GM23248 (cell line): ENCODE measurements around the gene NCKAP5L. TPM values are rescaled to one million over a fixed set of nuclear protein-coding genes. Genes with fewer than 3 reads are reported as not detected.
"Not testable (repeated sequence)": the region's sequence is repeated elsewhere in the genome, so short reads cannot be mapped to it uniquely, and the experiment has no call there.

Experiments
- DNase-seq: peaks from one replicate; pipeline ENCODE4 v3.0.0-alpha.2; 2015
- H2AFZ ChIP-seq: fragments of 200-600 bp; sonication (generic); 2 replicates; pipeline ENCODE4 v1.6.1; 2016; ENCODE audit warnings: antibody characterized with exemption
- H3F3A ChIP-seq: fragments of 200-600 bp; sonication (generic); 2 replicates; pipeline ENCODE4 v1.6.1; 2016; ENCODE audit warnings: mild to moderate bottlenecking, antibody characterized with exemption, mixed run types; ENCODE audit not compliant: insufficient read depth
- H3K27ac ChIP-seq: fragments of 200-600 bp; sonication (generic); 2 replicates; pipeline ENCODE4 v1.5.1; 2016; ENCODE audit warnings: mild to moderate bottlenecking
- H3K27me3 ChIP-seq: fragments of 200-600 bp; sonication (generic); replicated peaks from 2 replicates; pipeline ENCODE4 v1.6.1; 2016; ENCODE audit warnings: mild to moderate bottlenecking; ENCODE audit not compliant: insufficient read depth
- H3K36me3 ChIP-seq: fragments of 200-600 bp; sonication (generic); 2 replicates; pipeline ENCODE4 v1.6.1; 2016; ENCODE audit warnings: low read depth, mild to moderate bottlenecking
- H3K4me1 ChIP-seq: fragments of 200-600 bp; sonication (generic); 2 replicates; pipeline ENCODE4 v1.6.1; 2016; ENCODE audit warnings: mild to moderate bottlenecking; ENCODE audit not compliant: insufficient read depth
- H3K4me2 ChIP-seq: fragments of 200-600 bp; sonication (generic); one replicate; pipeline ENCODE4 v1.6.1; 2016; ENCODE audit warnings: mild to moderate bottlenecking; ENCODE audit not compliant: unreplicated experiment
- H3K4me3 ChIP-seq: fragments of 200-600 bp; sonication (generic); 2 replicates; pipeline ENCODE4 v1.5.1; 2016; ENCODE audit warnings: mild to moderate bottlenecking
- H3K79me2 ChIP-seq: fragments of 200-600 bp; sonication (generic); 2 replicates; pipeline ENCODE4 v1.6.1; 2016; ENCODE audit warnings: mild to moderate bottlenecking; ENCODE audit not compliant: insufficient read depth
- H3K9ac ChIP-seq: fragments of 200-600 bp; sonication (generic); 2 replicates; pipeline ENCODE4 v1.6.1; 2016; ENCODE audit warnings: mild to moderate bottlenecking
- H3K9me2 ChIP-seq: fragments of 200-600 bp; sonication (generic); 2 replicates; pipeline ENCODE4 v1.6.1; 2016; ENCODE audit warnings: mixed run types, mild to moderate bottlenecking, moderate library complexity; ENCODE audit not compliant: insufficient read depth
- H3K9me3 ChIP-seq: fragments of 200-600 bp; sonication (generic); one replicate; pipeline ENCODE4 v1.6.1; 2017; ENCODE audit warnings: low read depth
- H4K20me1 ChIP-seq: fragments of 200-600 bp; sonication (generic); 2 replicates; pipeline ENCODE4 v1.6.0; 2016; ENCODE audit not compliant: insufficient read depth
- EZH2 ChIP-seq: fragments of 200-600 bp; sonication (generic); IDR thresholded peaks from 2 replicates; pipeline ENCODE4 v1.6.1; 2018; ENCODE audit warnings: antibody characterized with exemption, mild to moderate bottlenecking; ENCODE audit not compliant: insufficient read depth, poor library complexity, severe bottlenecking
- EZH2phosphoT487 ChIP-seq: fragments of 200-600 bp; sonication (generic); IDR thresholded peaks from 2 replicates; pipeline ENCODE4 v1.6.1; 2018; ENCODE audit warnings: antibody characterized with exemption, moderate library complexity, mild to moderate bottlenecking, low read depth; ENCODE audit not compliant: insufficient read depth
- WGBS, 2 experiments: methylation state at CpG; one replicate each; pipeline ENCODE4 v1.1.6; 2015 to 2017; ENCODE audit warnings: low lambda C conversion rate in 2 of 2, low coverage in 1 of 2; ENCODE audit errors: missing lambda C conversion rate in 2 of 2; 5-methylcytosine and 5-hydroxymethylcytosine counted together
- in situ Hi-C: fragments of 300-500 bp; cut with MboI; formaldehyde crosslinking; loops from 2 replicates; pipeline ENCODE4 v1.15.0; 2020
- polyA plus RNA-seq: library from polyadenylated mRNA; unstranded; fragments of >200 nt; fragmentation: Nextera tagmentation; extraction: Ambion mirVana; gene quantifications from 2 replicates; pipeline ENCODE4 v1.2.1, GENCODE V29; 2016
- total RNA-seq: library from RNA; depleted of rRNA; stranded (reverse); fragments of >200 nt; shearing (Covaris generic); gene quantifications from 2 replicates; pipeline ENCODE4 v1.2.3, GENCODE V29; 2014

The NCKAP5L gene
- total and polyA plus RNA-seq, 2 experiments from 2014 or later = 14.1 to 28.4 TPM

GRCh38 chr12:49789992-49790391, 38.2 kb downstream of the NCKAP5L start:
- WGBS, 2 experiments = 98 to 100% methylated on average over 3 of the region's 3 CpGs
- in situ Hi-C loops = no loop called here
- H3K36me3 ChIP-seq = peaks cover 22% of the 10 kb centered on the region
- no peaks in the 10 kb centered on the region for H3K9me3 ChIP-seq
- no peaks in the 10 kb centered on the region for H3K79me2 ChIP-seq
- no peak overlapping the region for H3K4me2 ChIP-seq
- no peak overlapping the region for H3K9ac ChIP-seq
- no peaks in the 10 kb centered on the region for H4K20me1 ChIP-seq
- no peak for TF ChIP-seq EZH2
- no peak for TF ChIP-seq EZH2phosphoT487
- no peak overlapping the region for H3K27ac ChIP-seq
- DNase-seq = no peak
- H3K9me2 ChIP-seq = no peaks in the 10 kb centered on the region
- no peak overlapping the region for H3K4me3 ChIP-seq
- peaks cover 5% of the 10 kb centered on the region; the same call in 1 of the 2 replicates for H3K4me1 ChIP-seq
- no peak overlapping the region for H2AFZ ChIP-seq
- peaks cover 22% of the 10 kb centered on the region for H3F3A ChIP-seq
- H3K27me3 ChIP-seq = no peaks in the 10 kb centered on the region

- in situ Hi-C loops = no loop called here
- Histone ChIP-seq H2AFZ (no peak overlapping the region), H3K4me3 (no peak overlapping the region), H4K20me1 (no peaks in the 10 kb centered on the region), H3K9me3 (no peaks in the 10 kb centered on the region), H3K4me1 (peaks cover 20% of the 10 kb centered on the region), H3K36me3 (peaks cover 22% of the 10 kb centered on the region), H3K9me2 (no peaks in the 10 kb centered on the region), H3K27ac (no peak overlapping the region), H3F3A (peaks cover 31% of the 10 kb centered on the region), H3K27me3 (no peaks in the 10 kb centered on the region), H3K79me2 (no peaks in the 10 kb centered on the region), H3K9ac (no peak overlapping the region), H3K4me2 (no peak overlapping the region)
- 100% methylated on average over 2 of the region's 2 CpGs for WGBS, 2 experiments
- TF ChIP-seq EZH2phosphoT487 (no peak), EZH2 (no peak)
- DNase-seq = no peak
These were observed 40.5 kb downstream of the NCKAP5L start for GRCh38 chr12:49787672-49788071.

- 0 out of 2 replicates have a peak overlapping the region, but pooled peaks have one; percentile 5 for H3K9ac ChIP-seq
- TF ChIP-seq EZH2phosphoT487 (no peak), EZH2 (no peak)
- peaks cover 20% of the 10 kb centered on the region for H3K4me1 ChIP-seq
- H3F3A ChIP-seq = peaks cover 31% of the 10 kb centered on the region
- H3K79me2 ChIP-seq = no peaks in the 10 kb centered on the region
- in situ Hi-C loops = no loop called here
- H3K27ac ChIP-seq = peak overlapping the region; percentile 50
- H3K4me3 ChIP-seq = no peak overlapping the region
- WGBS, 2 experiments = 74 to 87% methylated on average over 4 of the region's 4 CpGs
- H4K20me1 ChIP-seq = no peaks in the 10 kb centered on the region
- H3K36me3 ChIP-seq = peaks cover 15% of the 10 kb centered on the region
- H3K27me3 ChIP-seq = no peaks in the 10 kb centered on the region
- DNase-seq = peak; percentile 70
- no peaks in the 10 kb centered on the region for H3K9me2 ChIP-seq
- H3K4me2 ChIP-seq = no peak overlapping the region
- no peak overlapping the region for H2AFZ ChIP-seq
- H3K9me3 ChIP-seq = no peaks in the 10 kb centered on the region
These were observed 43.3 kb downstream of the NCKAP5L start for GRCh38 chr12:49784756-49785409.

- Histone ChIP-seq H3K9me3 (no peaks in the 10 kb centered on the region), H2AFZ (no peak overlapping the region), H4K20me1 (no peaks in the 10 kb centered on the region), H3K36me3 (peaks cover 15% of the 10 kb centered on the region), H3K4me2 (no peak overlapping the region), H3K4me3 (no peak overlapping the region), H3F3A (peaks cover 27% of the 10 kb centered on the region), H3K27ac (peak overlapping the region; percentile 50), H3K9ac (0 out of 2 replicates have a peak overlapping the region, but pooled peaks have one; percentile 5), H3K79me2 (no peaks in the 10 kb centered on the region), H3K9me2 (no peaks in the 10 kb centered on the region), H3K27me3 (no peaks in the 10 kb centered on the region), H3K4me1 (peaks cover 20% of the 10 kb centered on the region)
- whole genome bisulfite sequencing, 2 experiments = 42 to 43% methylated on average over 7 of the region's 7 CpGs
- TF ChIP-seq EZH2 (no peak), EZH2phosphoT487 (no peak)
- in situ Hi-C loops = no loop called here
- peak; percentile 79 for DNase-seq
These were observed 44.1 kb downstream of the NCKAP5L start for GRCh38 chr12:49783917-49784676.

GRCh38 chr12:49780914-49781313, 47.3 kb downstream of the NCKAP5L start:
- H3K36me3 ChIP-seq, H4K20me1 ChIP-seq, in situ Hi-C loops, H3K79me2 ChIP-seq, H3K4me2 ChIP-seq, H3K9me3 ChIP-seq, H3K27ac ChIP-seq, H3K4me3 ChIP-seq, H3K9ac ChIP-seq, DNase-seq, H3K27me3 ChIP-seq, H3K9me2 ChIP-seq, H2AFZ ChIP-seq: not testable (repeated sequence)
- Histone ChIP-seq H3K4me1 (peaks cover 20% of the 10 kb centered on the region), H3F3A (peaks cover 15% of the 10 kb centered on the region)
- WGBS, 2 experiments = 86 to 89% methylated on average over 5 to 6 of the region's 6 CpGs
